Suprapubic skin (tissue), 4 donors: Measurements from ENCODE around the gene ZSCAN5C.

Experiments
- CTCF ChIP-seq, 2 donors: fragments of 200-600 bp in 1 of 2; fragments of 450-650 bp in 1 of 2; sonication (generic) in 1 of 2; IDR thresholded peaks; one replicate each; pipeline ENCODE4 v1.5.1; 2016 to 2019; ENCODE audit warnings: antibody characterized with exemption in 2 of 2, mild to moderate bottlenecking in 1 of 2, moderate library complexity in 1 of 2
- POLR2A ChIP-seq, 2 donors: fragments of 450-650 bp; IDR thresholded peaks; one replicate each; pipeline ENCODE4 v1.6.1; 2017; ENCODE audit warnings: antibody characterized with exemption in 2 of 2, mild to moderate bottlenecking in 2 of 2, moderate library complexity in 2 of 2
- POLR2AphosphoS5 ChIP-seq, 3 donors: sonication (generic); formaldehyde crosslinking; IDR thresholded peaks; one replicate each; pipeline ENCODE4 v1.6.1; 2017; ENCODE audit warnings: antibody characterized with exemption in 3 of 3

GRCh38 chr19:56152644-56153043 lies 49.4 kb upstream of the ZSCAN5C start:
- TF ChIP-seq CTCF (IDR thresholded peaks at IDR 0.05) (no peak), POLR2A (IDR thresholded peaks at IDR 0.05) (no peak), POLR2AphosphoS5 (IDR thresholded peaks at IDR 0.05) (no peak)
